ENCODE results near the gene STYK1. TPM values are rescaled to one million over a fixed set of nuclear protein-coding genes. Genes with fewer than 3 reads are reported as not detected.
"Not testable (repeated sequence)": the region's sequence is repeated elsewhere in the genome, so short reads cannot be mapped to it uniquely, and the experiment has no call there.

The STYK1 gene
- total RNA-seq, 1 donor: 1.6 TPM

DNA sequence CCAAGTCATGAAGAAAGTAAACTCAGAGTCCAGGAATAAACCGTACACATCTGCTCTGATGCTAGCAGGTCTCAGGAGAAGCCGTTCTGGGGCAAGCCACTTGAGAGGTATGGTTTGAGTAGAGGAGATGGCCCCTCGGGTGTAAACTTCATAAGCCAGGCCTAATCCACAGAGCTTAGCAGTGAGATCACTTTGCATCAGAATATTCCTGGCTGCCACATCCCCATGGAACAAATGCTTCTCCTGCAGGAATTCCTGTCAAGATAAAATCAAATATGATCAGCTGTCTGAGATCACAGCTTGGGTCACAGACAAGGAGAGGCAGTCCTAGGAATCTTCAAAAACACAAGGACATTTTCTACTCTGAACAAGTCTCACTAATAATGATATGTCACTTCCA, 49.2 kb downstream of the STYK1 start:
- DNase-seq (ENCODE audit: low read depth in 2 of 3, low spot score in 2 of 3): no peak

GRCh38 chr12:10623131-10623530, 50.7 kb downstream of the STYK1 start:
- no peak for DNase-seq (ENCODE audit: low read depth in 2 of 3, low spot score in 2 of 3)

- DNase-seq (ENCODE audit: low read depth in 2 of 3, low spot score in 2 of 3): no peak
Observed at GRCh38 chr12:10621278-10621677, 52.6 kb downstream of the STYK1 start.

DNA sequence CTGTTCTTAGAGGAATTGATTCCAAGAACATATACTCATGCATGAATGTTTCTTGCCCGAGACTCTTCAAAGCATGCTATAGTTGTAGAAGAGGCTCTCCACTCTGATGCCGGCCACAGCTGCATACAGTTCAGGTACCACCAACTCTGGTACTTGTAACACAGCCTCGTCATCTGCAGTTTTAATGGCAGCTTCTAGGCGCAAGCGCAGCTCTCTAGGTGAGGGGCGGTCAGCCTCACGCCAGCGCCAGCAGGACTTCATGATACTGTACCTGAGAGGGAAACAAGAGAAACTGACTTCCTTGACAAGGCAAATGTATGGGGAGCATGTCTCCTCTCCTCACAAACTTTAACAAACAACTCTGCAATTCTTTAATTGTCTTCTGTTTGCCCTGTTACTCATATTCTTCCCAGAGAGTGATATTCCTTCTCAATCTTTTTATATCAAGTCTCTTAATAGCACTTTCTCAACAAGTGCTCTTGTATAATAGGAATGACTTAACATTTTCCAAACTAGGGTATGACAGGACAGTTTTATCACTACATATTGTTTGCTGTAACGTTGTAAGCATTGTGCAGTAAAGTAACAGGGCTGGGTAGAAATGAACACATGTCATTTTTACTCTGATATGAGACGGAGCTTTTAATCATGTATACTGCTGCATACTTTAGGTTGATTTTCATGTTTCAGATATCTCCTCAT, 53.6 kb downstream of the STYK1 start:
- no peak for DNase-seq (ENCODE audit: low read depth in 2 of 3, low spot score in 2 of 3)

GRCh38 chr12:10618338-10618987, 55.4 kb downstream of the STYK1 start:
- DNase-seq (ENCODE audit: low read depth in 2 of 3, low spot score in 2 of 3): no peak

- no peak for DNase-seq (ENCODE audit: low read depth in 2 of 3, low spot score in 2 of 3)
Observed at GRCh38 chr12:10617863-10618262, 56.0 kb downstream of the STYK1 start.

DNA sequence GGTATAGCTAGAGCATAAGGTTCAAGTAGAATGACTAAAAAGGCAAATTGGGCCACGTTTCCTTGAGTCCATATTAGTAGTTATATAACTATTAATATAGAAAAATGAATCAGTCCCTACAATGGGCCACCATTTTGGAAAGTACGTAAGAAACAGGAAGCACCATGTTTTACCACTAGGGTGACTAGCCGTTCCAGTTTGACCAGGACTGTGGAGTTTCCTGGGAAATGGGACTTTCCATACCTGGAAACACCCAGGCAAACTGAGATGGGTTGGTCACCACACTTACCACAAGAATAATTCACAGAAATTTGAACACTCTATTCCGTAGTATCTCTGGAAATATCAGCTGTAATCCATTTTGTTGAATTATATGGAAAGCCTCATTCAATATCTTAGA, 58.3 kb downstream of the STYK1 start:
- no peak for DNase-seq (ENCODE audit: low read depth in 2 of 3, low spot score in 2 of 3)

DNA sequence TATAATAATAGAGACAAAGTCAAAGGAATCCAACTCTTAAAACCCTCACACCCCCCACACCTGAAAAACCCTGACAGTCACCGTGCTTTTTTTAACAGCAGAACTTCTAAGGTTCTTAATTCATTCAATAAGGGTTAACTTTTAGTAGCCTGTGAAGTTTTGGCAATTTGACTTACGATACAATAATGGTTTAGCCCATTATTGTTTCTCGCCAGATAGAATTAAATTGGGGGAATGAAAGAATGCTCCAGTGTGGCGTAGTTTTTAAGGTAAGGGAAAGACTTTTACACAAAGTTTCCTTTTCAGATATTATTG, 59.8 kb downstream of the STYK1 start:
- no peak for DNase-seq (ENCODE audit: low read depth in 2 of 3, low spot score in 2 of 3)

DNA sequence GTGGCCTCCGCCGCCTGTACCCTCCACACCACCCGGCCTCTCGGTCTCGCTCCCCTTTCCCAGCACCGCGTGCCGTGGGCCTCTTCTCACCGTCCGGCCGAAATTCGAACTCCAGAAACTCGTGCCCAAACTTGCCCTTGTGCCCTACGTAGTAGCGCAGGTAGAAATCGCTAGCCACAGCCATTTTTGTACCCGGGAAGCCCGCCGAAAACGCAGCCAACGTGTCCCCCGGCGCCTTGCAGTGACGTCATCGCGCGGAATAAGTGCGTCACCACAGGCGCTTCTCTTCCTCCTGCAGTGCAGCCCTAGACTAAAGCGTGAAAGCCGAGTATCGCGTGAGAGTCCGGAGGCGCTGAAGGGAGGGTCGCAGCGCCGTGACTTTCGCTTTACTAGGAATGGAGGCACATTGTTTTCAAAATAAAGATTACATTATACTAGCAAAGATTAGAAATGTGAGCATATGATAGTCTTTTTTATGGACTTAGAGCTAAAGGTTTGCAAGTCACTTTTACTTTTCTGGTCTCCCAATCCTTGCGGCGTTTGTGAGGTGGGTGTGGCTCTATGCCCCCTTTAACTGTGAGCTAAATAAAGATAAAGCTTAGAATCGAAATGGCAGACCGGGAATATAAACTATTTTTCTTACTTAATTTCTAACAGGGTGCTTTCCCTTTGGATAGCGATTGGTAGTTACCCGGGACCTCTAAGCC, 60.4 kb downstream of the STYK1 start, which contains the start of gene MAGOHB:
MAGOHB (minus strand) TSS at position 261 of the 707 bp plus-strand sequence; CDS start at position 184, 77 bp downstream.
- peak; percentile 96 to 99 (median 98) for DNase-seq (ENCODE audit: low read depth in 2 of 3, low spot score in 2 of 3)

GRCh38 chr12:10612984-10613348, 60.9 kb downstream of the STYK1 start:
- no peak for DNase-seq (ENCODE audit: low read depth in 2 of 3, low spot score in 2 of 3)

DNA sequence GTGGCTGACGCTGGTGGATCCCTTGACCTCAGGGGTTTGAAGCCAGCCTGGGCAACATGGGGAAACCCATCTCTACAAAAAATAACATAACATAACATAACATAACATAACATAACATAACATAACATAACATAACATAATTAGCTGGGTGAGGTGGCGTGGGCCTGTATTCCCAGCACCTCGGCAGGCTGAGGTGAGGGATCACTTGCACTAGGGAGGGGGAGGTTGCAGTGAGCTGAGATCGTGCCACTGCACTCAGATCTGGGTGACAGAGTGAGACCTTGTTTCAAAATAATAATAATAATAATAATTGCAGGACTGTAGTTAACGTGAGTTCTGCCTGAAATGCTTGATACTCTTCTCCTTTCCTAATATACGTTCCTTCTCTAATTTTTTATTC, 61.7 kb downstream of the STYK1 start:
- DNase-seq (ENCODE audit: low read depth in 2 of 3, low spot score in 2 of 3): no peak

DNA sequence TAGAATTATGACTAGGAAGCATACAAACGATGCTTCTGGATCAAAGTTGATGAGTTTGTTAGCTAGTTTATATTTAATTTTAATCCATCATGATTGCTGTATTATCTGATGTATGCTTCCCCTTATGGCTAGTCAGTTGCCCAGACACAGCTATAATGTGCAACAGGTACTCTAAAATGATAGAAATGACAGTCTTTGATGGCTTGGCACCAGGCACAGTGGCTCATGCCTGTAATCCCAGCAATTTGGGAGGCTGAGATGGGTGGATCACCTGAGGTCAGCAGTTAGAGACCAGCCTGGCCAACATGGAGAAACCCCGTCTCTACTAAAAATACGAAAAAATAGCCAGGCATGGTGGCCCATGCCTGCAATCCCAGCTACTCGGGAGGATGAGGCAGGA, 62.6 kb downstream of the STYK1 start:
- DNase-seq (ENCODE audit: low read depth in 2 of 3, low spot score in 2 of 3): not testable (repeated sequence)

GRCh38 chr12:10610188-10610587, 63.7 kb downstream of the STYK1 start:
- DNase-seq (ENCODE audit: low read depth in 2 of 3, low spot score in 2 of 3): no peak

DNA sequence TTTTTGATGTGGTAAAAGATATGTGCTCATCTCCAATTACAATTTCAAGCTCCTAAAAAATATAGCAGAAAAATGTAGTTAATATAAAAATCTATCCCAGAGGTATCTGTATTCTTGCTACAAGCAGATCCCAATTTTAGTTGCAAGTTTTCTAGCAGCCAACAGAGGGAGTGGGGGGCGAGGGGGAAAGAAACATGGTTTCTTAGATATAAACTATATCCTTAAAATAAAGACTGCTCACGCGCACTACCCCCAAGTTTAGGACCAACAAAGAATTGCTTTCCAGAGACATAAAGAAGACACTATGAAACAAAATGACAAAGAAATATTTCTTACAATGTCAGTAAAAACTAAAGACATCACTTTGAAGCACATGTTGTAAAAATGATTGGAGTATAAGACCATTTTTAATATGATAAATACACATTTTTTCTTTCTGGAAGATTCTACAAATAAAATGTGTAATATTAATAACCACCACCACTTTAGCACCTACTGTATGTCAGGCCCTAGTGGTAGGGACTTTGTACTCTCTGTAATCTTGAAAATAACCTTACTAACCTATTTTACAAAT, 65.9 kb downstream of the STYK1 start:
- peak in 2 of 3 donors; percentile 24 to 59 for DNase-seq (ENCODE audit: low read depth in 2 of 3, low spot score in 2 of 3)

GRCh38 chr12:10601860-10602259, 72.0 kb downstream of the STYK1 start:
- no peak for DNase-seq (ENCODE audit: low read depth in 2 of 3, low spot score in 2 of 3)

DNA sequence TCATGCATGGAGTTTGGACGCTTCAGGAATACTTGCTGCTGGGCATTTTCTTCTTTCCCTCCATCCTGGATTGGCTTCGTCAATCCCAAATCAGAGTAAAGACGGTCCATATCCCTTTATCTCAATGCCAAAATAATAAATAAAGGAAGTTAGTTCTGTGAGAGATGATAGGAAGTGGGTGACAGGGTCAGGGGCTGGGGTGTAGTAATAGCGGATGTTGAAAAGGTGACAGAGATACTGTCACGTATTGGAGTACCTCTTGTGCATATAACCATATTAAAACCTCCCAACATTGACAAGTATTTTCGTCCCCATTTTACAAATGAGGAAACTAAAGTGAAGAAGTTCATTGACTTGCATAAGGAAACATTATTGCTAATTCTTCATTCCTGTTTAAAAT, 72.9 kb downstream of the STYK1 start:
- no peak for DNase-seq (ENCODE audit: low read depth in 2 of 3, low spot score in 2 of 3)

- DNase-seq (ENCODE audit: low read depth in 2 of 3, low spot score in 2 of 3): no peak
Observed at GRCh38 chr12:10595881-10596280, 78.0 kb downstream of the STYK1 start.

- DNase-seq (ENCODE audit: low read depth in 2 of 3, low spot score in 2 of 3): no peak
Observed at GRCh38 chr12:10590966-10591365, 82.9 kb downstream of the STYK1 start.

DNA sequence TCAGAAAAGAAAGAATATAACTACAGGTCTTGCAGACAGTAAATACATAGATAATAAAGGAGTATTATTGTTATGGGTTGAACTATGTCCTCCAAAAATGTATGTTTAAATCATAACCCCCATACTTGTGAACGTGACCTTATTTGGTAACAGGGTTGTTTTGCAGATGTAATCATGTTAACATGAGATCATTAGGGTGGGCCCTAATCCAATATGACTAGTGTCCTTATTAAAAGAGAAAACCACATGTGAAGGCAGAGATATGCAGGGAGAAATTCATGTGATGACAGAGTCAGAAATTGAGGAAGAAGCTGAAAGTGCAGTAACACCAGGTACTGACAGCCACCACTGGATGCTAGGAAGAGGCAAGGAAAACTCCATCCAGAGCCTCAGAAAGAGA, 89.4 kb downstream of the STYK1 start:
- DNase-seq (ENCODE audit: low read depth in 2 of 3, low spot score in 2 of 3): no peak

GRCh38 chr12:10582704-10583103, 91.1 kb downstream of the STYK1 start:
- no peak for DNase-seq (ENCODE audit: low read depth in 2 of 3, low spot score in 2 of 3)

- not testable (repeated sequence) for DNase-seq (ENCODE audit: low read depth in 2 of 3, low spot score in 2 of 3)
Observed at GRCh38 chr12:10582133-10582532, 91.7 kb downstream of the STYK1 start.

DNA sequence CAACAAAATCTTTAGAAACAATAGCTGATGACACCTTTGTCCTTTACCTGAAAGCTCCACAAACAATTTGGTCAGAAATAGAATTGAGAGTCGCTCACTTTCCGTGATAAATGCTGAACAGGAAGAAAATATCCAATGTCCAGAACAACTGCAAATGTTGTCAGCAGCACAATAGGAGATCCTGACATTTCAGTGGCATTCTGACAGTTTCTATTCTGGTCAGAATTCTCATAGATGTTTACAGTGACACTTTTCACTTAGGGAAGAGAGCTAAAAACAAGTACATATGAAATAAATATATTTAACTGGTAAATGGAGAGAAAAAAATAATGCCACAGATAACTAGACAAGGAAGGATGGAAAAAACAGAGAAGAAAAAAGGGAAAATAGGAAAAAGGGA, 99.5 kb downstream of the STYK1 start:
- DNase-seq (ENCODE audit: low read depth in 2 of 3, low spot score in 2 of 3): no peak
